OCI-LY1 (cell line): ENCODE results near the gene ZNF106.

ENCODE experiments used
- CTCF ChIP-seq: fragments of 200-600 bp; sonication (generic), shearing (Covaris generic); IDR thresholded peaks from 2 replicates; pipeline ENCODE4 v1.5.1; 2017; ENCODE audit warnings: mild to moderate bottlenecking, antibody characterized with exemption, low read length, moderate library complexity, mixed read lengths
- EZH2 ChIP-seq: fragments of 200-600 bp; sonication (generic), shearing (Covaris generic); IDR thresholded peaks from 2 replicates; pipeline ENCODE4 v1.8.0; 2017; ENCODE audit warnings: borderline replicate concordance, mixed run types, mild to moderate bottlenecking, antibody characterized with exemption, low read length, moderate library complexity, mixed read lengths

- TF ChIP-seq CTCF (no peak), EZH2 (no peak)
Measured at GRCh38 chr15:42367041-42367440, 123.9 kb downstream of the ZNF106 start.
